ENCODE results near the gene STING1. TPM values are rescaled to one million over a fixed set of nuclear protein-coding genes. Genes with fewer than 3 reads are reported as not detected.

The STING1 gene
- total and polyA plus RNA-seq, 2 donors (not counting 1 experiment from before 2014, with no cell fraction given), result 70.2 to 78.4 TPM

- Histone ChIP-seq H3K79me2 (ENCODE audit: control insufficient read depth, insufficient read depth, low read length) (peaks cover 6% of the 10 kb centered on the region), H3K4me3 (replicated peaks in 1 of 4; ENCODE audit: control extremely low read depth in 1 of 4, insufficient read depth in 1 of 4, low read depth in 3 of 4, low read length in 4 of 4) (no peak overlapping the region), H3K36me3 (ENCODE audit: control insufficient read depth, insufficient read depth, low read length) (peaks cover 15% of the 10 kb centered on the region), H2AFZ (ENCODE audit: low read length) (no peak overlapping the region), H3K27me3 (ENCODE audit: control insufficient read depth, insufficient read depth, low read length) (no peaks in the 10 kb centered on the region), H3K9me3 (ENCODE audit: control insufficient read depth, insufficient read depth, low read depth, low read length) (no peaks in the 10 kb centered on the region), H4K20me1 (ENCODE audit: control insufficient read depth, extremely low read depth, insufficient read depth, low read length) (no peaks in the 10 kb centered on the region), H3K9ac (ENCODE audit: insufficient read depth, low read length) (no peak overlapping the region), H3K4me2 (ENCODE audit: extremely low read depth, insufficient read depth, low read length) (no peak overlapping the region), H3K4me1 (ENCODE audit: control insufficient read depth, extremely low read depth, insufficient read depth, low read length) (peaks cover 11% of the 10 kb centered on the region), H3K27ac (ENCODE audit: insufficient read depth, low read length) (no peak overlapping the region)
- DNase-seq (ENCODE audit: low read depth in 2 of 2), result no peak
- no peak for TF ChIP-seq EZH2 (IDR thresholded peaks at IDR 0.05; ENCODE audit: low read length, missing control alignments)
- TF ChIP-seq CTCF (conservative IDR thresholded peaks at IDR 0.05 in 1 of 2, IDR thresholded peaks at IDR 0.05 in 1 of 2; ENCODE audit: low read depth in 1 of 2, low read length in 2 of 2), result no peak
Observed at GRCh38 chr5:139475865-139476617, 6.5 kb downstream of the STING1 start.

GRCh38 chr5:139474890-139475791 is 7.4 kb downstream of the STING1 start:
- no peak overlapping the region for H3K4me3 ChIP-seq (replicated peaks in 1 of 4; ENCODE audit: control extremely low read depth in 1 of 4, insufficient read depth in 1 of 4, low read depth in 3 of 4, low read length in 4 of 4)
- peak overlapping the region; percentile 19 for H3K27ac ChIP-seq (ENCODE audit: insufficient read depth, low read length)
- peak; percentile 69 to 89 for DNase-seq (ENCODE audit: low read depth in 2 of 2)
- no peak overlapping the region for H3K9ac ChIP-seq (ENCODE audit: insufficient read depth, low read length)
- peaks cover 15% of the 10 kb centered on the region for H3K36me3 ChIP-seq (ENCODE audit: control insufficient read depth, insufficient read depth, low read length)
- H3K4me2 ChIP-seq (ENCODE audit: extremely low read depth, insufficient read depth, low read length), result no peak overlapping the region
- no peak for TF ChIP-seq EZH2 (IDR thresholded peaks at IDR 0.05; ENCODE audit: low read length, missing control alignments)
- no peak for TF ChIP-seq CTCF (conservative IDR thresholded peaks at IDR 0.05 in 1 of 2, IDR thresholded peaks at IDR 0.05 in 1 of 2; ENCODE audit: low read depth in 1 of 2, low read length in 2 of 2)
- H3K79me2 ChIP-seq (ENCODE audit: control insufficient read depth, insufficient read depth, low read length), result no peaks in the 10 kb centered on the region
- no peaks in the 10 kb centered on the region for H3K9me3 ChIP-seq (ENCODE audit: control insufficient read depth, insufficient read depth, low read depth, low read length)
- H3K4me1 ChIP-seq (ENCODE audit: control insufficient read depth, extremely low read depth, insufficient read depth, low read length), result peaks cover 11% of the 10 kb centered on the region
- no peaks in the 10 kb centered on the region for H4K20me1 ChIP-seq (ENCODE audit: control insufficient read depth, extremely low read depth, insufficient read depth, low read length)
- H2AFZ ChIP-seq (ENCODE audit: low read length), result no peak overlapping the region
- H3K27me3 ChIP-seq (ENCODE audit: control insufficient read depth, insufficient read depth, low read length), result no peaks in the 10 kb centered on the region

GRCh38 chr5:139473565-139473964 is 9.0 kb downstream of the STING1 start:
- Histone ChIP-seq H3K36me3 (ENCODE audit: control insufficient read depth, insufficient read depth, low read length) (peaks cover 13% of the 10 kb centered on the region), H3K9me3 (ENCODE audit: control insufficient read depth, insufficient read depth, low read depth, low read length) (no peaks in the 10 kb centered on the region), H3K4me1 (ENCODE audit: control insufficient read depth, extremely low read depth, insufficient read depth, low read length) (peaks cover 11% of the 10 kb centered on the region), H3K4me2 (ENCODE audit: extremely low read depth, insufficient read depth, low read length) (no peak overlapping the region), H2AFZ (ENCODE audit: low read length) (no peak overlapping the region), H3K4me3 (replicated peaks in 1 of 4; ENCODE audit: control extremely low read depth in 1 of 4, insufficient read depth in 1 of 4, low read depth in 3 of 4, low read length in 4 of 4) (no peak overlapping the region), H4K20me1 (ENCODE audit: control insufficient read depth, extremely low read depth, insufficient read depth, low read length) (no peaks in the 10 kb centered on the region), H3K79me2 (ENCODE audit: control insufficient read depth, insufficient read depth, low read length) (no peaks in the 10 kb centered on the region), H3K27me3 (ENCODE audit: control insufficient read depth, insufficient read depth, low read length) (no peaks in the 10 kb centered on the region), H3K27ac (ENCODE audit: insufficient read depth, low read length) (no peak overlapping the region), H3K9ac (ENCODE audit: insufficient read depth, low read length) (no peak overlapping the region)
- no peak for DNase-seq (ENCODE audit: low read depth in 2 of 2)
- TF ChIP-seq EZH2 (IDR thresholded peaks at IDR 0.05; ENCODE audit: low read length, missing control alignments), result no peak
- TF ChIP-seq CTCF (conservative IDR thresholded peaks at IDR 0.05 in 1 of 2, IDR thresholded peaks at IDR 0.05 in 1 of 2; ENCODE audit: low read depth in 1 of 2, low read length in 2 of 2), result no peak

All from fibroblast of lung (primary cell).